Activated CD8-positive, alpha-beta T cell treated with anti-CD3 and anti-CD28 coated beads for 36 hours (primary cell): ENCODE results near the gene XRN1. TPM values are rescaled to one million over a fixed set of nuclear protein-coding genes. Genes with fewer than 3 reads are reported as not detected.

Experiments
- ATAC-seq: fragments of 200-7000 bp; cut with Tn5 transposase; one replicate; pipeline ENCODE4 v1.10.0; 2021; ENCODE audit warnings: mild to moderate bottlenecking, moderate library complexity
- CTCF ChIA-PET: fragments of 350-600 bp; sonication (Branson Sonifier 250); formaldehyde crosslinking; loops from one replicate; lab custom pipeline; 2021; ENCODE audit warnings: antibody characterized with exemption; lab: Charles Lee
- POLR2A ChIA-PET: fragments of 350-600 bp; sonication (Branson Sonifier 250); formaldehyde crosslinking; loops from one replicate; lab custom pipeline; 2021; ENCODE audit warnings: antibody characterized with exemption; lab: Charles Lee
- DNase-seq: peaks from one replicate; pipeline ENCODE4 v3.0.0-alpha.2; 2020
- H3K27ac Mint-ChIP-seq: one replicate; pipeline ENCODE4 v1.8.0; 2021; ENCODE audit warnings: mild to moderate bottlenecking, mixed read lengths
- H3K27me3 Mint-ChIP-seq: one replicate; pipeline ENCODE4 v1.8.0; 2021; ENCODE audit warnings: mixed read lengths
- H3K36me3 Mint-ChIP-seq: one replicate; pipeline ENCODE4 v1.8.0; 2021; ENCODE audit warnings: low read depth, mixed read lengths
- H3K4me1 Mint-ChIP-seq: one replicate; pipeline ENCODE4 v1.8.0; 2021; ENCODE audit warnings: low read depth, mixed read lengths
- H3K4me3 Mint-ChIP-seq: one replicate; pipeline ENCODE4 v1.8.0; 2021; ENCODE audit warnings: mild to moderate bottlenecking, moderate library complexity, mixed read lengths
- H3K9me3 Mint-ChIP-seq: one replicate; pipeline ENCODE4 v1.8.0; 2021; ENCODE audit warnings: mixed read lengths
- intact Hi-C: fragments of 100-400 bp; cut with micrococcal nuclease; formaldehyde crosslinking; loops from one replicate; pipeline ENCODE4 v1.10.0; 2022
- total RNA-seq, 2 experiments: library from RNA; stranded (reverse); gene quantifications; one replicate each; pipeline ENCODE4 v1.2.3, GENCODE V29; 2021
- TF ChIP-seq, protein P1 (sequence below): fragments of 200-600 bp; IDR thresholded peaks from one replicate; pipeline ENCODE4 v1.8.0; 2022; ENCODE audit warnings: antibody characterized with exemption, mild to moderate bottlenecking

Gene XRN1, protein sequence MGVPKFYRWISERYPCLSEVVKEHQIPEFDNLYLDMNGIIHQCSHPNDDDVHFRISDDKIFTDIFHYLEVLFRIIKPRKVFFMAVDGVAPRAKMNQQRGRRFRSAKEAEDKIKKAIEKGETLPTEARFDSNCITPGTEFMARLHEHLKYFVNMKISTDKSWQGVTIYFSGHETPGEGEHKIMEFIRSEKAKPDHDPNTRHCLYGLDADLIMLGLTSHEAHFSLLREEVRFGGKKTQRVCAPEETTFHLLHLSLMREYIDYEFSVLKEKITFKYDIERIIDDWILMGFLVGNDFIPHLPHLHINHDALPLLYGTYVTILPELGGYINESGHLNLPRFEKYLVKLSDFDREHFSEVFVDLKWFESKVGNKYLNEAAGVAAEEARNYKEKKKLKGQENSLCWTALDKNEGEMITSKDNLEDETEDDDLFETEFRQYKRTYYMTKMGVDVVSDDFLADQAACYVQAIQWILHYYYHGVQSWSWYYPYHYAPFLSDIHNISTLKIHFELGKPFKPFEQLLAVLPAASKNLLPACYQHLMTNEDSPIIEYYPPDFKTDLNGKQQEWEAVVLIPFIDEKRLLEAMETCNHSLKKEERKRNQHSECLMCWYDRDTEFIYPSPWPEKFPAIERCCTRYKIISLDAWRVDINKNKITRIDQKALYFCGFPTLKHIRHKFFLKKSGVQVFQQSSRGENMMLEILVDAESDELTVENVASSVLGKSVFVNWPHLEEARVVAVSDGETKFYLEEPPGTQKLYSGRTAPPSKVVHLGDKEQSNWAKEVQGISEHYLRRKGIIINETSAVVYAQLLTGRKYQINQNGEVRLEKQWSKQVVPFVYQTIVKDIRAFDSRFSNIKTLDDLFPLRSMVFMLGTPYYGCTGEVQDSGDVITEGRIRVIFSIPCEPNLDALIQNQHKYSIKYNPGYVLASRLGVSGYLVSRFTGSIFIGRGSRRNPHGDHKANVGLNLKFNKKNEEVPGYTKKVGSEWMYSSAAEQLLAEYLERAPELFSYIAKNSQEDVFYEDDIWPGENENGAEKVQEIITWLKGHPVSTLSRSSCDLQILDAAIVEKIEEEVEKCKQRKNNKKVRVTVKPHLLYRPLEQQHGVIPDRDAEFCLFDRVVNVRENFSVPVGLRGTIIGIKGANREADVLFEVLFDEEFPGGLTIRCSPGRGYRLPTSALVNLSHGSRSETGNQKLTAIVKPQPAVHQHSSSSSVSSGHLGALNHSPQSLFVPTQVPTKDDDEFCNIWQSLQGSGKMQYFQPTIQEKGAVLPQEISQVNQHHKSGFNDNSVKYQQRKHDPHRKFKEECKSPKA (N-terminal part only)
- 10 to 100 TPM; 41.3 to 43.5 TPM for total RNA-seq

DNA sequence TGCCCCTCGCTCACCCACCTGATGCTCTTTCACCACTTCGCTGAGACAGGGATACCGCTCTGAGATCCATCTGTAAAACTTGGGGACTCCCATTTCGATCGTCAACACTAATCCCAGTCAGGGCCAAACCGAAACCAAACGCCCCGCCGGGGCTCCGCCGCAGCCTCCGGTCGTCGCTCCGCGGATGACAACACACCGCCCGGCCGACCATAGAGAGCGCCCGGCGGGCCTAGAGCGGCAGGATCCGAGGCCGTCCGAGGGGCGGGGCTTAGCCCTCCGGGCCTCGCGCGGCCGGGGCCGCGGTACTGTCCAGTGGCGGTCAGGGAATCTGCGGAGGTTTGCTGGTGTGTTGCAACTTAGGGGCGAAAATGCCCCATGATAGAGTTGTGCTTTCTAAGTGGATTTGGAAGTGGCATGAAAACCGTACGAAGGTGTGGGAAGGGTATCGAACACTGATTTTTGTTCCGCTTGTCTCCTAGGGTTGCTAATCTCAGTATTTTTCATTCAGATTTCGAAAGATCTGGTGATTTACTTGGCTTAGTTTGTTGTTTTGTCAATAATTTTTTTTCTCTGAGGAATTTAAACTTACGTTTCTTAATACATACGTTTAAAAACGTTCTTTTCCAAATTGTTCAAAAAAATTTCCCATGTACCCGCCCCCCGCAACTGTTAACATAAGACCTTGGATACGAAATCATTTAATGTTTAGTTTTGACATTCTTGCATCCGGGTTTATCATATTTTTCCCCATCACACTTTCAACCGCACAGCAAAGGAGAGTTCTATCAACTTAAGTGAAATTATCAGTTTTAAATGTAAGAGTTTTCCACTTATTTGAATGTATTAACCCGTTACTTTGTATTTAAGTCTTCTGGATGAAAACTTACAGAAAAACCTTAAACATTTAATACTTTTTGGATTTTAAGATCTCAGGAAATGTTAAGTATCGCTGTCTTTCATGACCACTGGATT lies at the start of gene XRN1:
TSS of gene XRN1 (minus strand) at position 186 of the 972 bp plus-strand sequence. CDS start at position 93, 93 bp downstream.
- TF ChIP-seq, protein P1, sequence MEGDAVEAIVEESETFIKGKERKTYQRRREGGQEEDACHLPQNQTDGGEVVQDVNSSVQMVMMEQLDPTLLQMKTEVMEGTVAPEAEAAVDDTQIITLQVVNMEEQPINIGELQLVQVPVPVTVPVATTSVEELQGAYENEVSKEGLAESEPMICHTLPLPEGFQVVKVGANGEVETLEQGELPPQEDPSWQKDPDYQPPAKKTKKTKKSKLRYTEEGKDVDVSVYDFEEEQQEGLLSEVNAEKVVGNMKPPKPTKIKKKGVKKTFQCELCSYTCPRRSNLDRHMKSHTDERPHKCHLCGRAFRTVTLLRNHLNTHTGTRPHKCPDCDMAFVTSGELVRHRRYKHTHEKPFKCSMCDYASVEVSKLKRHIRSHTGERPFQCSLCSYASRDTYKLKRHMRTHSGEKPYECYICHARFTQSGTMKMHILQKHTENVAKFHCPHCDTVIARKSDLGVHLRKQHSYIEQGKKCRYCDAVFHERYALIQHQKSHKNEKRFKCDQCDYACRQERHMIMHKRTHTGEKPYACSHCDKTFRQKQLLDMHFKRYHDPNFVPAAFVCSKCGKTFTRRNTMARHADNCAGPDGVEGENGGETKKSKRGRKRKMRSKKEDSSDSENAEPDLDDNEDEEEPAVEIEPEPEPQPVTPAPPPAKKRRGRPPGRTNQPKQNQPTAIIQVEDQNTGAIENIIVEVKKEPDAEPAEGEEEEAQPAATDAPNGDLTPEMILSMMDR: no peak
- Mint-ChIP-seq H3K4me1 (peaks cover 26% of the 10 kb centered on the region), H3K4me3 (peak within 1 kb of the TSS; percentile 96), H3K27me3 (no peaks in the 10 kb centered on the region), H3K27ac (peak within 1 kb of the TSS; percentile 98), H3K36me3 (peaks cover 33% of the 10 kb centered on the region), H3K9me3 (no peaks in the 10 kb centered on the region)
- CTCF ChIA-PET: no interaction called here
- POLR2A ChIA-PET: interaction anchor here (0.7 kb wide), 1 partner anchor 59 kb away, joined by 4 read pairs; no protein-coding TSS in a partner anchor
- intact Hi-C loops: loop anchor here (5.0 kb wide), 2 partner anchors 59 to 554 kb away; partner anchors contain the start of gene U2SURP
- DNase-seq (peak; percentile 96), ATAC-seq (peak; percentile 93)

DNA sequence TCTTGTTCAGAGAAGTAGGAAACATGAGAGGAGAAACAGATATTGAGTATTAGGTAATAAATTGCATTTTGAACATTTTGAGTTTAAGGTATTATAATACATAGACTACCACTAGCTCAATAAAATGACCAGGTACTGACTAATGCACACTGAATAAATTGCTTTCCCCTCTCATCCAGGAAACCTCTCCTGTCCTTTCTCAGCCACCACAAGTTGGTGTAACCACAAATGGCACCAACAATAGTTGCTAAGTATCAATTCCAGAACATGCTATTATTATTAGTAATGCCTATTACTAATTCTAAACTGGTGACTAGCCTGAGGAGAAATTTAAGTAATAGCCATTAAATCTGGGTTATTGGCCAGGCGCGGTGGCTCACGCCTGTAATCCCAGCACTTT lies 47.3 kb upstream of the XRN1 start:
- H3K27me3 Mint-ChIP-seq: no peaks in the 10 kb centered on the region
- intact Hi-C loops: no loop called here
- ChIA-PET CTCF (no interaction called here), POLR2A (no interaction called here)
- H3K4me1 Mint-ChIP-seq: peaks cover 17% of the 10 kb centered on the region
- TF ChIP-seq, protein P1: no peak
- H3K36me3 Mint-ChIP-seq: peaks cover 56% of the 10 kb centered on the region
- no peak for ATAC-seq
- no peak for DNase-seq
- no peaks in the 10 kb centered on the region for H3K9me3 Mint-ChIP-seq
- no peak overlapping the region for H3K27ac Mint-ChIP-seq
- H3K4me3 Mint-ChIP-seq: no peak overlapping the region

DNA sequence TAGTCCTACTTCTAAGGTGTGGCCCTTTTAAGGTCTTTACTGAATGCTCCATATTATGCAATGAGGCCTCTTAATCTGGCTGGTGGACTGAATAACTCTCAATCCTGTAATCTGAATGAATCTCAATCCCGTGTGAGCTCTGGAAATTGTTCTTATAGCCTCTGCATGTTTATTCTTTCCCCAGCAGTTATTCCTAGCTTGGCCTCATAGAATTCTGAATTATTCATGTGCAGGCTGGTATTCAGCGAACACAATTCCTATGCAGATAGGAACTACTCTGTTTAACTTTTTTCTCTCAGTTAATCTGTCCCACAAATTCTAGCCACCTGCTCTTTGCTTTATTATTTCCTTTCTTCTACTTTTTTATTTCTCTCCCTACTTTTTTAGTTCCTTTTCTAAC lies 44.3 kb upstream of the XRN1 start:
- intact Hi-C loops: no loop called here
- Mint-ChIP-seq H3K27ac (no peak overlapping the region), H3K27me3 (no peaks in the 10 kb centered on the region), H3K4me1 (no peaks in the 10 kb centered on the region), H3K36me3 (peaks cover 68% of the 10 kb centered on the region), H3K9me3 (no peaks in the 10 kb centered on the region), H3K4me3 (no peak overlapping the region)
- CTCF ChIA-PET: no interaction called here
- POLR2A ChIA-PET: no interaction called here
- DNase-seq (no peak), ATAC-seq (no peak)
- TF ChIP-seq, protein P1: no peak

DNA sequence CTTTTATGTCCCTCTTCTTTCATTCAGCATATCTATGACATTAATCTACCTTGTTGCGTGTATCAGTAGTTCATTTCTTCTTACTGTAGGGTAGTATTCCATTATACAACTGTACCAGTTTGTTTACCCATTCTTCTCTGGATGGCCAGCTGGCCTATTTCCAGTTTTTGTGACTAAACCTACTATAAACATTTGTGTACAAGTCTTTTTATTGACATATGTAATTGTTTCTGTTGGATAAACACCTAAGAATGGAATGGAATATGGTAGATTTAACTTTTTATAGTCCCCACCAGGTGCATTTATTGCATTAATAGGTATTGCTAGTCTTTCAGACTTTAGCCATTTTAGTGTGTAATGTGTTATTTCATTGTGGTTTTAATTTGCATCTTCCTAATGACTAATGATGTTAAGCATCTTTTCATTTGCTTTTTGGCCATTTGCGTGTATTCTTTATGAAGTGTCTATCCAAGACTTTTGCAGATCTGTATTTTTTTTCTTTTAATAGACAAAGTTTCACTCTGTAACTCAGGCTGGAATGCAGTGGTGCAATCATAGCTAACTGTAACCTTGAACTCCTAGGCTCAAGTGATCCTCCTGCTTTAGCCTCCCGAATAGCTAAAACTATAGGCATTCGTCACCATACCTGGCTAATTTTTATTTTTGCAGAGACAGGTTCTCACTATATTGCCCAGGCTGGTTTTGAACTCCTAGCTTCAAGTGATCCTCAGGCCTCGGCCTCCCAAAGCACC lies 41.9 kb upstream of the XRN1 start:
- POLR2A ChIA-PET: interaction anchor here (1.0 kb wide), 1 partner anchor 10 kb away, joined by 3 read pairs; no protein-coding TSS in a partner anchor
- H3K27ac Mint-ChIP-seq: no peak overlapping the region
- DNase-seq (no peak), ATAC-seq (no peak)
- H3K27me3 Mint-ChIP-seq: no peaks in the 10 kb centered on the region
- no peak overlapping the region for H3K4me3 Mint-ChIP-seq
- H3K36me3 Mint-ChIP-seq: peaks cover 68% of the 10 kb centered on the region
- TF ChIP-seq, protein P1: no peak
- peaks cover 6% of the 10 kb centered on the region for H3K4me1 Mint-ChIP-seq
- H3K9me3 Mint-ChIP-seq: no peaks in the 10 kb centered on the region
- intact Hi-C loops: no loop called here
- CTCF ChIA-PET: no interaction called here
